ENCODE data around the gene PTPRG. TPM values are rescaled to one million over a fixed set of nuclear protein-coding genes. Genes with fewer than 3 reads are reported as not detected.

The PTPRG gene
- total RNA-seq, 1 experiment from 2014 or later: 69.3 TPM

DNA sequence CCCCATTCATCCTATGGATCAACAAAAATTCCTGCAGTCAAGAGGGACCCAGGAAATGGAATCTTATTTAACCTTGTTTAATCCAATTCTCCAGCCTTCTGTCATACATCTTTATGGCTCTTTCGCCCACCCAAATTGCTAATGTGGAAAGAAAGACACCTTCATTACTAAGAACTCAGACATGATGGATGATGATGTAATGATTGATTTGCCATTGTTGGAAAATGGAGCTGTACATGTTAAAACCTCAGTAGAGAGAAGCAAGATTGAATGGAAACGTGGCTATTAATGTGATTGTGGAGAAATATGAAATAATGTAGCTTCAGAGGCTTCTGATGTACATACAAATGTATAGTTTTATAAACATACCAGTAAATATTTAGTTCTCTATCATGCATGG is 15.7 kb upstream of the PTPRG start:
- H3K27ac ChIP-seq (ENCODE audit: insufficient read length, low read depth, low read length): no peak overlapping the region
- no peaks in the 10 kb centered on the region for H3K27me3 ChIP-seq (ENCODE audit: insufficient read depth, low read length)
- no peak overlapping the region for H2BK15ac ChIP-seq (ENCODE audit: low read depth, low read length)
- H3K4me1 ChIP-seq (ENCODE audit: insufficient read depth, low read length): no peaks in the 10 kb centered on the region
- H3K79me2 ChIP-seq (ENCODE audit: insufficient read depth, low read length): no peaks in the 10 kb centered on the region
- H3K4me3 Mint-ChIP-seq: no peak overlapping the region
- H2BK120ac ChIP-seq (ENCODE audit: low read depth, low read length, poor library complexity, severe bottlenecking): no peak overlapping the region
- no peak overlapping the region for H2BK12ac ChIP-seq (ENCODE audit: insufficient read length, low read depth, low read length)
- H3K56ac ChIP-seq (ENCODE audit: insufficient read length, low read depth, low read length): no peak overlapping the region
- H3K36me3 Mint-ChIP-seq (ENCODE audit: insufficient read depth in 1 of 3, low read depth in 3 of 3): peaks cover 0 to 4% (median 0%) of the 10 kb centered on the region in 3 experiments; a peak in 1 of 7 replicates
- no peak overlapping the region for H3K4me2 ChIP-seq (ENCODE audit: insufficient read depth, insufficient read length, low read length)
- peaks cover 0 to 4% of the 10 kb centered on the region in 2 experiments; a peak in 2 of 4 replicates for H3K4me1 Mint-ChIP-seq
- H3K23ac ChIP-seq (ENCODE audit: insufficient read length, low read depth, low read length): no peak overlapping the region
- no peak overlapping the region for H2BK20ac ChIP-seq (ENCODE audit: low read depth, low read length, poor library complexity, severe bottlenecking)
- no CpG with 5 or more reads among the region's 2 CpGs for WGBS (ENCODE audit: extremely low coverage, insufficient read length, low lambda C conversion rate)
- H3K79me1 ChIP-seq (ENCODE audit: insufficient read depth, low read depth, low read length, poor library complexity, severe bottlenecking): no peaks in the 10 kb centered on the region
- no peaks in the 10 kb centered on the region for H4K20me1 ChIP-seq (ENCODE audit: control insufficient read depth, insufficient read depth, insufficient read length)
- no peak overlapping the region for H4K8ac ChIP-seq (replicated peaks; ENCODE audit: insufficient read length, low read depth, low read length)
- H3K4ac ChIP-seq (ENCODE audit: low read depth, low read length): no peak overlapping the region
- no peak for DNase-seq
- H3K9me3 ChIP-seq (ENCODE audit: control insufficient read depth, low read depth, low read length): no peaks in the 10 kb centered on the region
- H3K9ac ChIP-seq (ENCODE audit: extremely low read depth, insufficient read length, low read length): no peak overlapping the region
- peaks cover 7% of the 10 kb centered on the region for H3K27me3 Mint-ChIP-seq (ENCODE audit: low read depth)
- H3K14ac ChIP-seq (ENCODE audit: insufficient read depth, low read length): no peak overlapping the region
- H3K27ac Mint-ChIP-seq: no peak overlapping the region
- no peak overlapping the region for H4K91ac ChIP-seq (ENCODE audit: insufficient read length, low read depth, low read length)
- TF ChIP-seq, protein P1, sequence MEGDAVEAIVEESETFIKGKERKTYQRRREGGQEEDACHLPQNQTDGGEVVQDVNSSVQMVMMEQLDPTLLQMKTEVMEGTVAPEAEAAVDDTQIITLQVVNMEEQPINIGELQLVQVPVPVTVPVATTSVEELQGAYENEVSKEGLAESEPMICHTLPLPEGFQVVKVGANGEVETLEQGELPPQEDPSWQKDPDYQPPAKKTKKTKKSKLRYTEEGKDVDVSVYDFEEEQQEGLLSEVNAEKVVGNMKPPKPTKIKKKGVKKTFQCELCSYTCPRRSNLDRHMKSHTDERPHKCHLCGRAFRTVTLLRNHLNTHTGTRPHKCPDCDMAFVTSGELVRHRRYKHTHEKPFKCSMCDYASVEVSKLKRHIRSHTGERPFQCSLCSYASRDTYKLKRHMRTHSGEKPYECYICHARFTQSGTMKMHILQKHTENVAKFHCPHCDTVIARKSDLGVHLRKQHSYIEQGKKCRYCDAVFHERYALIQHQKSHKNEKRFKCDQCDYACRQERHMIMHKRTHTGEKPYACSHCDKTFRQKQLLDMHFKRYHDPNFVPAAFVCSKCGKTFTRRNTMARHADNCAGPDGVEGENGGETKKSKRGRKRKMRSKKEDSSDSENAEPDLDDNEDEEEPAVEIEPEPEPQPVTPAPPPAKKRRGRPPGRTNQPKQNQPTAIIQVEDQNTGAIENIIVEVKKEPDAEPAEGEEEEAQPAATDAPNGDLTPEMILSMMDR (conservative IDR thresholded peaks at IDR 0.05): no peak
- no peak overlapping the region for H2AFZ ChIP-seq (ENCODE audit: low read length)
- H3K9me3 Mint-ChIP-seq: no peaks in the 10 kb centered on the region; a peak in 1 of 5 replicates
- no peak overlapping the region for H2AK5ac ChIP-seq (ENCODE audit: insufficient read length, low read length)
- no peak overlapping the region for H4K5ac ChIP-seq (ENCODE audit: insufficient read length, low read depth, low read length)
- H3K18ac ChIP-seq (ENCODE audit: insufficient read length, low read depth, low read length): no peak overlapping the region
- H3K23me2 ChIP-seq (ENCODE audit: insufficient read length, low read depth, low read length, poor library complexity, severe bottlenecking): no peaks in the 10 kb centered on the region
- H2BK5ac ChIP-seq (ENCODE audit: insufficient read length, low read length): no peak overlapping the region
- H3T11ph ChIP-seq (ENCODE audit: low read length): no peak overlapping the region
